Measurements from ENCODE around the gene SLC26A6.

- TF ChIP-seq CTCF (IDR thresholded peaks at IDR 0.05), result no peak
- no peak for TF ChIP-seq POLR2A (IDR thresholded peaks at IDR 0.05)
These were observed 38.4 kb downstream of the SLC26A6 start for GRCh38 chr3:48596676-48597407.

Data from esophagus squamous epithelium (tissue), 4 donors.